Endothelial cell (in vitro differentiated cells): ENCODE measurements around the gene BABAM2. TPM values are rescaled to one million over a fixed set of nuclear protein-coding genes. Genes with fewer than 3 reads are reported as not detected.
A peak's percentile ranks its signal among the peaks of the same experiment; 100 is the strongest.

Source experiments
- DNase-seq: peaks from one replicate; pipeline ENCODE4 v3.0.0; 2021; ENCODE audit warnings: low spot score
- H3K27ac Mint-ChIP-seq: one replicate; pipeline ENCODE4 v1.8.0; 2021; ENCODE audit warnings: mixed read lengths, inconsistent platforms; ENCODE audit not compliant: unreplicated experiment
- H3K27me3 Mint-ChIP-seq: one replicate; pipeline ENCODE4 v1.8.0; 2021; ENCODE audit warnings: mild to moderate bottlenecking, moderate library complexity, mixed read lengths, inconsistent platforms; ENCODE audit not compliant: unreplicated experiment
- H3K36me3 Mint-ChIP-seq: one replicate; pipeline ENCODE4 v1.8.0; 2021; ENCODE audit warnings: mild to moderate bottlenecking, low read depth, mixed read lengths, inconsistent platforms; ENCODE audit not compliant: unreplicated experiment
- H3K4me1 Mint-ChIP-seq: one replicate; pipeline ENCODE4 v1.8.0; 2021; ENCODE audit warnings: mild to moderate bottlenecking, mixed read lengths, inconsistent platforms; ENCODE audit not compliant: unreplicated experiment
- H3K4me3 Mint-ChIP-seq: one replicate; pipeline ENCODE4 v1.8.0; 2021; ENCODE audit warnings: mild to moderate bottlenecking, mixed read lengths, inconsistent platforms; ENCODE audit not compliant: unreplicated experiment
- H3K9me3 Mint-ChIP-seq: one replicate; pipeline ENCODE4 v1.8.0; 2021; ENCODE audit warnings: mixed read lengths, inconsistent platforms; ENCODE audit not compliant: unreplicated experiment
- total RNA-seq: library from RNA; stranded (reverse); fragmentation: NEBNext Ultra II Directional; extraction: Animal tissue kit (Norgen Biotek cat#: 25700); gene quantifications from one replicate; pipeline ENCODE4 v1.2.1, GENCODE V29; 2021; ENCODE audit not compliant: unreplicated experiment
- TF ChIP-seq, protein P1 (sequence below): fragments of 200-600 bp; sonication (generic); IDR thresholded peaks from one replicate; pipeline ENCODE4 v1.5.0; 2021; ENCODE audit warnings: antibody characterized with exemption; ENCODE audit not compliant: unreplicated experiment

Gene BABAM2
- total RNA-seq, 1 donor from 2014 or later = 40.2 TPM

GRCh38 chr2:28267282-28267681, 376.8 kb downstream of the BABAM2 start:
- Mint-ChIP-seq H3K4me3 (no peak overlapping the region), H3K27me3 (peaks cover 5% of the 10 kb centered on the region), H3K4me1 (peaks cover 5% of the 10 kb centered on the region), H3K9me3 (no peaks in the 10 kb centered on the region), H3K27ac (no peak overlapping the region), H3K36me3 (no peaks in the 10 kb centered on the region)
- DNase-seq = no peak
- TF ChIP-seq, protein P1, sequence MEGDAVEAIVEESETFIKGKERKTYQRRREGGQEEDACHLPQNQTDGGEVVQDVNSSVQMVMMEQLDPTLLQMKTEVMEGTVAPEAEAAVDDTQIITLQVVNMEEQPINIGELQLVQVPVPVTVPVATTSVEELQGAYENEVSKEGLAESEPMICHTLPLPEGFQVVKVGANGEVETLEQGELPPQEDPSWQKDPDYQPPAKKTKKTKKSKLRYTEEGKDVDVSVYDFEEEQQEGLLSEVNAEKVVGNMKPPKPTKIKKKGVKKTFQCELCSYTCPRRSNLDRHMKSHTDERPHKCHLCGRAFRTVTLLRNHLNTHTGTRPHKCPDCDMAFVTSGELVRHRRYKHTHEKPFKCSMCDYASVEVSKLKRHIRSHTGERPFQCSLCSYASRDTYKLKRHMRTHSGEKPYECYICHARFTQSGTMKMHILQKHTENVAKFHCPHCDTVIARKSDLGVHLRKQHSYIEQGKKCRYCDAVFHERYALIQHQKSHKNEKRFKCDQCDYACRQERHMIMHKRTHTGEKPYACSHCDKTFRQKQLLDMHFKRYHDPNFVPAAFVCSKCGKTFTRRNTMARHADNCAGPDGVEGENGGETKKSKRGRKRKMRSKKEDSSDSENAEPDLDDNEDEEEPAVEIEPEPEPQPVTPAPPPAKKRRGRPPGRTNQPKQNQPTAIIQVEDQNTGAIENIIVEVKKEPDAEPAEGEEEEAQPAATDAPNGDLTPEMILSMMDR = no peak

DNA sequence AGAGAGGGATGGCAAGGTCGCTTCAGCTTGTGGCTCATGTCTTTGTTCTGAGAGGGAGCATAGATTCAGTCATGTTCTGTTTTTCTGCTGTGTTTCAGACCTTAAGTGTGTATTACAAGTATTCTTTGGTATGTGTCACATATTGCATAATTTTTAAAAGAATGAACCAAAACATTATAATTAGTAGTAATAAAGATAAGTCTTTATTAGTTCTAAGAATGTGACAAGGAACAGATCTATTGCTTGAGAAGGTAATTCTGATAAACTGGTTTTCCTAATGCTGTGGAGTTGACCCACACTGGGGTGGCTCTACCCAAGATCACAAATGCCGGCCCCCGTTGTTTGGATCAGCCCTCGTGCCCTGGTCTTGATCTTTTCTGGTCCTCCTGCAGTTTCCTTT, 377.9 kb downstream of the BABAM2 start:
- H3K4me3 Mint-ChIP-seq = no peak overlapping the region
- peaks cover 5% of the 10 kb centered on the region for H3K4me1 Mint-ChIP-seq
- H3K36me3 Mint-ChIP-seq = no peaks in the 10 kb centered on the region
- no peaks in the 10 kb centered on the region for H3K9me3 Mint-ChIP-seq
- H3K27me3 Mint-ChIP-seq = peaks cover 5% of the 10 kb centered on the region
- TF ChIP-seq, protein P1 = no peak
- DNase-seq = no peak
- H3K27ac Mint-ChIP-seq = no peak overlapping the region

- H3K4me3 Mint-ChIP-seq = no peak overlapping the region
- peaks cover 3% of the 10 kb centered on the region for H3K36me3 Mint-ChIP-seq
- TF ChIP-seq, protein P1 = no peak
- H3K27ac Mint-ChIP-seq = peak overlapping the region; percentile 21
- no peaks in the 10 kb centered on the region for H3K9me3 Mint-ChIP-seq
- DNase-seq = no peak
- peaks cover 5% of the 10 kb centered on the region for H3K27me3 Mint-ChIP-seq
- peaks cover 5% of the 10 kb centered on the region for H3K4me1 Mint-ChIP-seq
Measured at GRCh38 chr2:28269019-28269784, 378.7 kb downstream of the BABAM2 start.

DNA sequence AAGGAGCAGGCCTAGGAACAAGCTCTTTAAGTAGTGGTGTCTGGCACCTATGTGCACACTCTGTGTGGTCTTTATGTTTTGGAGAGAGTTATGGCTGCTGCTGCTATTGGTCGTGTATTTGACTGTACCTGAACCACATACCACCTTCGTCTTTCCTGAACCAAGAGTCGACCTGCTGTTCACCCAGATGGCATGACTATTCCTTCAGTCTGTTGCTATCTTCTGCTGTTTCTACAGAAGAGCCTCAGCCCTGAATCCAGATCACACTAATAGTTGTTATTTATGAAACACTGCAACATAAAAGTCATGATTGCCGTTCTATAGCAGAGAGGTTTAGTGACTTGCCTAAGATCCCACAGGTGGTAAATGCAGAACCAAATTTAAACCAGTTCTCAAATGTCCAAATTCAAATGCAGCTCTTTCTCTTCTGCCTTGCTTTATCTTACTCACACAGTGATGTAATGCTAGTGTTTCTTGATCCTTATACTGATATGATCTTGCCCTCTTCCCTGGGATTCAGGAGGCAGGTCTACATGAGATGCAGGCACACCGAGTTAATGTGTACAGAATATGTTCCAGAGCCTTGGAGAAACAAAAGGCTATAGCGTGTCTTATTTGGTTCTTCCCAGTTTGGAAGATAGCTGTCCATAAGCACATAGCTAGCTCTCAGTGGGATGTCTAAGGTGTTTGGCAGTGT, 380.1 kb downstream of the BABAM2 start:
- peaks cover 6% of the 10 kb centered on the region for H3K27me3 Mint-ChIP-seq
- H3K36me3 Mint-ChIP-seq = peaks cover 4% of the 10 kb centered on the region
- TF ChIP-seq, protein P1 = no peak
- DNase-seq = no peak
- H3K4me1 Mint-ChIP-seq = peaks cover 17% of the 10 kb centered on the region
- H3K27ac Mint-ChIP-seq = no peak overlapping the region
- no peaks in the 10 kb centered on the region for H3K9me3 Mint-ChIP-seq
- H3K4me3 Mint-ChIP-seq = no peak overlapping the region
